HepG2 (cell line): Measurements from ENCODE around the gene HIC1. TPM values are rescaled to one million over a fixed set of nuclear protein-coding genes. Genes with fewer than 3 reads are reported as not detected.

Source experiments
- ATAC-seq: fragments of 200-7000 bp; cut with Tn5 transposase; 3 replicates; pipeline ENCODE4 v1.9.1; 2020; ENCODE audit warnings: mild to moderate bottlenecking, moderate library complexity
- BruUV-seq: library from RNA; stranded (reverse); fragments of 400-500 nt; replicated peaks from 2 replicates; lab custom pipeline; 2021; lab: Mats Ljungman, UMichigan
- CTCF ChIA-PET: fragments of 300-600 bp; formaldehyde crosslinking; extraction: SDS; loops from one replicate; lab custom pipeline; 2021; ENCODE audit warnings: low total read pairs, inconsistent platforms, low intra/inter-chr PET ratio; lab: Yijun Ruan, JAX
- POLR2A ChIA-PET: fragments of 350-600 bp; sonication (Branson Sonifier 250); formaldehyde crosslinking; loops from one replicate; lab custom pipeline; 2020; ENCODE audit warnings: antibody characterized with exemption, inconsistent platforms; lab: Yijun Ruan, JAX
- DNase-seq: peaks from one replicate; pipeline ENCODE4 v3.0.0-alpha.2; 2015; ENCODE audit warnings: low spot score
- FAIRE-seq: peaks from 3 replicates; lab custom pipeline; 2011; peaks lifted over from hg19 to GRCh38; lab: Jason Lieb, UNC
- H2AFZ ChIP-seq: one replicate; pipeline ENCODE4 v1.6.1; 2011; ENCODE audit warnings: low read length, inconsistent platforms
- H3K27ac ChIP-seq: fragments of 300-600 bp; 3 replicates; pipeline ENCODE4 v1.8.0; 2011; ENCODE audit warnings: mixed run types, mild to moderate bottlenecking, mixed read lengths, low read length, inconsistent platforms; ENCODE audit not compliant: insufficient read depth; ENCODE audit errors: extremely low read length
- H3K27me3 ChIP-seq, 2 experiments: fragments of 200-600 bp in 1 of 2; 2 replicates in 1 of 2; 3 replicates in 1 of 2; pipeline versions ENCODE4 v1.6.0 to v1.8.0; 2011; ENCODE audit warnings: low read length in 2 of 2, mild to moderate bottlenecking in 2 of 2, moderate library complexity in 2 of 2, inconsistent platforms in 1 of 2; ENCODE audit not compliant: insufficient read depth in 2 of 2, control insufficient read depth in 1 of 2
- H3K36me3 ChIP-seq, 2 experiments: fragments of 200-600 bp in 1 of 2; replicated peaks in 1 of 2; 2 replicates in 1 of 2; 3 replicates in 1 of 2; pipeline versions ENCODE4 v1.5.1 to v1.8.0; 2011; ENCODE audit warnings: low read length in 2 of 2, inconsistent platforms in 1 of 2; ENCODE audit not compliant: insufficient read depth in 2 of 2, control insufficient read depth in 1 of 2
- H3K4me1 ChIP-seq: 2 replicates; pipeline ENCODE4 v1.5.1; 2012; ENCODE audit warnings: low read length, inconsistent platforms; ENCODE audit not compliant: insufficient read depth
- H3K4me2 ChIP-seq: 2 replicates; pipeline ENCODE4 v1.6.0; 2011; ENCODE audit warnings: low read depth, low read length, inconsistent platforms
- H3K4me3 ChIP-seq, 3 experiments: fragments of 200-600 bp in 1 of 3; sonication (generic), shearing (Covaris generic) in 1 of 3; replicated peaks in 1 of 3; 2 replicates each; pipeline ENCODE4 v1.5.1; 2011 to 2016; ENCODE audit warnings: low read length in 3 of 3, inconsistent platforms in 2 of 3, low read depth in 2 of 3, mild to moderate bottlenecking in 2 of 3, control low read depth in 1 of 3, mixed read lengths in 1 of 3; ENCODE audit not compliant: insufficient read depth in 1 of 3
- H3K79me2 ChIP-seq: one replicate; pipeline ENCODE4 v1.6.1; 2011; ENCODE audit warnings: low read length, inconsistent platforms; ENCODE audit not compliant: insufficient read depth
- H3K9ac ChIP-seq: 2 replicates; pipeline ENCODE4 v1.6.0; 2011; ENCODE audit warnings: mild to moderate bottlenecking, low read depth, low read length, inconsistent platforms; ENCODE audit not compliant: insufficient read depth
- H3K9me3 ChIP-seq: 2 replicates; pipeline ENCODE4 v1.5.1; 2012; ENCODE audit warnings: mild to moderate bottlenecking, low read length
- H4K20me1 ChIP-seq: 2 replicates; pipeline ENCODE4 v1.6.0; 2011; ENCODE audit warnings: inconsistent platforms, mild to moderate bottlenecking, low read length, moderate library complexity; ENCODE audit not compliant: insufficient read depth
- ATAD3A ChIP-seq: sonication (generic); formaldehyde crosslinking; IDR thresholded peaks from 2 replicates; pipeline ENCODE4 v1.4.0; 2020; ENCODE audit warnings: missing genetic modification reagents
- KAT7 ChIP-seq: IDR thresholded peaks from 2 replicates; pipeline ENCODE4 v1.6.1; 2018; ENCODE audit warnings: borderline replicate concordance, missing compliant biosample characterization
- NFATC3 ChIP-seq: sonication (generic); formaldehyde crosslinking; IDR thresholded peaks from 2 replicates; pipeline ENCODE4 v1.5.1; 2020; ENCODE audit warnings: mild to moderate bottlenecking, missing genetic modification reagents
- ONECUT2 ChIP-seq: sonication (generic); formaldehyde crosslinking; IDR thresholded peaks from 2 replicates; pipeline ENCODE4 v1.4.0; 2020; ENCODE audit warnings: missing genetic modification reagents
- ZFP1 ChIP-seq: IDR thresholded peaks from 2 replicates; pipeline ENCODE4 v1.6.1; 2016
- ZFP91 ChIP-seq: sonication (generic); formaldehyde crosslinking; IDR thresholded peaks from 2 replicates; pipeline ENCODE4 v1.9.0; 2022; ENCODE audit warnings: missing genetic modification reagents, mild to moderate bottlenecking, borderline replicate concordance
- ZNF232 ChIP-seq: sonication (generic); formaldehyde crosslinking; IDR thresholded peaks from 2 replicates; pipeline ENCODE4 v1.4.0; 2020; ENCODE audit warnings: missing genetic modification reagents, borderline replicate concordance
- ZNF234 ChIP-seq: sonication (generic); formaldehyde crosslinking; conservative IDR thresholded peaks from 2 replicates; pipeline ENCODE4 v1.5.1; 2020; ENCODE audit warnings: mild to moderate bottlenecking, missing genetic modification reagents
- ZNF24 ChIP-seq: fragments of 450-650 bp; IDR thresholded peaks from 2 replicates; pipeline ENCODE4 v1.6.1; 2017; ENCODE audit warnings: antibody characterized with exemption, mild to moderate bottlenecking
- ZNF280B ChIP-seq: sonication (generic); formaldehyde crosslinking; IDR thresholded peaks from 2 replicates; pipeline ENCODE4 v1.5.0; 2020; ENCODE audit warnings: missing genetic modification reagents, mild to moderate bottlenecking, borderline replicate concordance
- ZNF646 ChIP-seq: sonication (generic); formaldehyde crosslinking; IDR thresholded peaks from 2 replicates; pipeline ENCODE4 v1.9.0; 2021; ENCODE audit warnings: mild to moderate bottlenecking, missing genetic modification reagents
- ZNF672 ChIP-seq: sonication (generic); formaldehyde crosslinking; IDR thresholded peaks from 2 replicates; pipeline ENCODE4 v1.8.1; 2022; ENCODE audit warnings: missing genetic modification reagents
- WGBS: methylation state at CpG from one replicate; pipeline ENCODE4 v1.1.6; 2017; ENCODE audit warnings: low lambda C conversion rate; 5-methylcytosine and 5-hydroxymethylcytosine counted together
- in situ Hi-C: cut with HindIII; loops from 2 replicates; pipeline ENCODE4 v1.10.0; 2017; ENCODE audit warnings: low pct_unique_long_range_greater_than_20kb; ENCODE audit not compliant: extremely low pct_ligation_motif_present
- intact Hi-C: fragments of 100-400 bp; cut with micrococcal nuclease; formaldehyde crosslinking; loops from one replicate; pipeline ENCODE4 v1.10.0; 2022; ENCODE audit not compliant: unreplicated experiment
- polyA plus RNA-seq, 8 experiments: library from polyadenylated mRNA; depleted of rRNA in 3 of 8; stranded (reverse) in 7 of 8; unstranded in 1 of 8; fragments of >200 nt; fragmentation: Illumina TruSeq in 4 of 8; extraction: Trizol in 4 of 8; gene quantifications; 2 replicates each; pipeline versions ENCODE4 v1.2.1 to v1.2.3, GENCODE V29; 2011 to 2016; ENCODE audit warnings: low read depth in 4 of 8, missing spikeins in 1 of 8, mixed read lengths in 1 of 8; ENCODE audit not compliant: insufficient read depth in 1 of 8
- total RNA-seq, 5 experiments: library from RNA; depleted of rRNA; stranded (reverse); fragments of >200 nt; fragmentation: Illumina TruSeq; extraction: Trizol; gene quantifications; 2 replicates each; pipeline ENCODE4 v1.2.3, GENCODE V29; 2016; ENCODE audit warnings: low read depth in 1 of 5

HIC1 gene
- total and polyA plus RNA-seq, 2 of the 13 experiments (the other 11 are each of a cell fraction or from before 2014, with no cell fraction given), result 0.04 to 0.31 TPM

- H2AFZ ChIP-seq, result no peak overlapping the region
- no peak overlapping the region for H3K27ac ChIP-seq
- 89% methylated on average over 13 of the region's 13 CpGs for WGBS
- DNase-seq, result peak; percentile 41
- POLR2A ChIA-PET, result no interaction called here
- no peaks in the 10 kb centered on the region for H4K20me1 ChIP-seq
- no peaks in the 10 kb centered on the region for H3K79me2 ChIP-seq
- CTCF ChIA-PET, result no interaction called here
- ATAC-seq, result no peak
- H3K4me1 ChIP-seq, result peaks cover 32% of the 10 kb centered on the region
- no TSS peak for BruUV-seq
- no peak overlapping the region for H3K4me3 ChIP-seq
- no peaks in the 10 kb centered on the region for H3K9me3 ChIP-seq
- intact Hi-C loops (no loop called here), in situ Hi-C loops (no loop called here)
- FAIRE-seq, result no peak
- H3K27me3 ChIP-seq, result no peaks in the 10 kb centered on the region
- no peak overlapping the region for H3K9ac ChIP-seq
- peaks cover 3 to 28% of the 10 kb centered on the region in 2 experiments; a peak in 4 of 5 replicates for H3K36me3 ChIP-seq
- no peak overlapping the region for H3K4me2 ChIP-seq
- no peak for TF ChIP-seq ONECUT2
- TF ChIP-seq ZFP91 (CRISPR knock-in tag), result no peak
- no peak for TF ChIP-seq ATAD3A (CRISPR knock-in tag)
- TF ChIP-seq ZNF234, result no peak
- TF ChIP-seq ZNF646 (CRISPR knock-in tag), result peak; percentile 80
- no peak for TF ChIP-seq ZNF232 (CRISPR knock-in tag)
- no peak for TF ChIP-seq ZNF672 (CRISPR knock-in tag)
- TF ChIP-seq ZNF24, result no peak
- no peak for TF ChIP-seq ZNF280B (CRISPR knock-in tag)
- TF ChIP-seq ZFP1 (CRISPR knock-in tag), result no peak
- no peak for TF ChIP-seq KAT7
- TF ChIP-seq NFATC3, result no peak
These were observed 30.1 kb downstream of the HIC1 start for GRCh38 chr17:2084766-2085647.
